HG02884 (cell line): Measurements from ENCODE around the gene CCDC40.

Experiments used
- ATAC-seq: cut with Tn5 transposase; IDR thresholded peaks from one replicate; pipeline ENCODE4 v1.9.1; 2021; ENCODE audit warnings: mild to moderate bottlenecking, moderate library complexity; ENCODE audit not compliant: unreplicated experiment

Gene CCDC40

GRCh38 chr17:80132906-80133625 lies 96.6 kb downstream of the CCDC40 start:
- no peak for ATAC-seq

- no peak for ATAC-seq
Observed at GRCh38 chr17:80133626-80133970, 97.2 kb downstream of the CCDC40 start.

GRCh38 chr17:80137131-80137530 lies 100.7 kb downstream of the CCDC40 start:
- no peak for ATAC-seq

GRCh38 chr17:80138856-80139426 lies 102.5 kb downstream of the CCDC40 start:
- ATAC-seq, result no peak

GRCh38 chr17:80141463-80142165 lies 105.2 kb downstream of the CCDC40 start:
- no peak for ATAC-seq

GRCh38 chr17:80142929-80143328 lies 106.5 kb downstream of the CCDC40 start:
- no peak for ATAC-seq

GRCh38 chr17:80145076-80146075 lies 108.9 kb downstream of the CCDC40 start:
- no peak for ATAC-seq

- ATAC-seq, result no peak
Observed at GRCh38 chr17:80146121-80147034, 109.9 kb downstream of the CCDC40 start.

- peak; percentile 87 for ATAC-seq
Observed at GRCh38 chr17:80147035-80147822, 110.8 kb downstream of the CCDC40 start, which contains the start of gene EIF4A3. Gene EIF4A3, minus strand, starts transcription at chr17:80147128. Its CDS starts 167 bp downstream, at chr17:80146961.
